OCI-LY7 (cell line): ENCODE results near the gene CYP2B6. TPM values are rescaled to one million over a fixed set of nuclear protein-coding genes. Genes with fewer than 3 reads are reported as not detected.
"Not testable (repeated sequence)": the region's sequence is repeated elsewhere in the genome, so short reads cannot be mapped to it uniquely, and the experiment has no call there.

Experiments
- BruUV-seq: library from RNA; stranded (reverse); fragments of 400-500 nt; replicated peaks from 2 replicates; lab custom pipeline; 2021; lab: Mats Ljungman, UMichigan
- CTCF ChIA-PET: fragments of 300-600 bp; sonication (Branson Sonifier 250); formaldehyde crosslinking; loops from one replicate; lab custom pipeline; 2022; ENCODE audit warnings: antibody characterized with exemption; ENCODE audit not compliant: unreplicated experiment; lab: Charles Lee
- POLR2A ChIA-PET: fragments of 300-600 bp; sonication (Branson Sonifier 250); formaldehyde crosslinking; loops from one replicate; lab custom pipeline; 2022; ENCODE audit warnings: antibody characterized with exemption; lab: Charles Lee
- DNase-seq: peaks from one replicate; pipeline ENCODE4 v3.0.0-alpha.2; 2015; ENCODE audit warnings: low spot score
- H2AFZ ChIP-seq: fragments of 200-600 bp; sonication (generic), shearing (Covaris generic); 2 replicates; pipeline ENCODE4 v1.6.1; 2014; ENCODE audit warnings: mild to moderate bottlenecking, antibody characterized with exemption, low read length, moderate library complexity
- H3K27ac ChIP-seq: fragments of 200-600 bp; sonication (generic); 2 replicates; pipeline ENCODE4 v1.5.1; 2014; ENCODE audit warnings: mixed run types, low read depth, mild to moderate bottlenecking, moderate library complexity, low read length, inconsistent platforms; ENCODE audit not compliant: poor library complexity, severe bottlenecking
- H3K36me3 ChIP-seq: fragments of 200-600 bp; sonication (generic); 2 replicates; pipeline ENCODE4 v1.6.1; 2014; ENCODE audit warnings: mild to moderate bottlenecking, antibody characterized with exemption, low read length, moderate library complexity, mixed read lengths; ENCODE audit not compliant: insufficient read depth
- H3K4me1 ChIP-seq: fragments of 200-600 bp; sonication (generic); 2 replicates; pipeline ENCODE4 v1.5.1; 2014; ENCODE audit warnings: mild to moderate bottlenecking, low read length; ENCODE audit not compliant: insufficient read depth, poor library complexity, severe bottlenecking
- H3K4me2 ChIP-seq: fragments of 200-600 bp; sonication (generic); 2 replicates; pipeline ENCODE4 v1.6.1; 2014; ENCODE audit warnings: mild to moderate bottlenecking, low read length
- H3K4me3 ChIP-seq: fragments of 200-600 bp; sonication (generic); 2 replicates; pipeline ENCODE4 v1.5.1; 2014; ENCODE audit warnings: mild to moderate bottlenecking, low read depth, low read length; ENCODE audit not compliant: poor library complexity, severe bottlenecking
- H3K79me2 ChIP-seq: fragments of 200-600 bp; sonication (generic); 2 replicates; pipeline ENCODE4 v1.6.1; 2016; ENCODE audit warnings: low read depth, mild to moderate bottlenecking, low read length, moderate library complexity, mixed read lengths; ENCODE audit not compliant: insufficient read depth
- H3K9me2 ChIP-seq: fragments of 200-600 bp; sonication (generic); 2 replicates; pipeline ENCODE4 v1.6.1; 2016; ENCODE audit warnings: mild to moderate bottlenecking, low read length, mixed read lengths; ENCODE audit not compliant: insufficient read depth
- H3K9me3 ChIP-seq: fragments of 200-600 bp; sonication (generic); 2 replicates; pipeline ENCODE4 v1.6.1; 2014; ENCODE audit warnings: mild to moderate bottlenecking, mixed run types, low read length, mixed read lengths
- H4K20me1 ChIP-seq: fragments of 200-600 bp; sonication (generic); 2 replicates; pipeline ENCODE4 v1.6.1; 2014; ENCODE audit warnings: mild to moderate bottlenecking, antibody characterized with exemption, low read length, moderate library complexity, mixed read lengths; ENCODE audit not compliant: insufficient read depth
- EZH2phosphoT487 ChIP-seq: fragments of 200-600 bp; sonication (generic); IDR thresholded peaks from 2 replicates; pipeline ENCODE4 v1.6.1; 2018; ENCODE audit warnings: low read depth, borderline replicate concordance, mild to moderate bottlenecking, mixed run types, antibody characterized with exemption, low read length, moderate library complexity, mixed read lengths
- intact Hi-C: fragments of 100-400 bp; cut with micrococcal nuclease; formaldehyde crosslinking; loops from one replicate; pipeline ENCODE4 v1.10.0; 2022; ENCODE audit not compliant: unreplicated experiment
- total RNA-seq, 2 experiments: library from RNA; depleted of rRNA in 1 of 2; stranded (reverse); fragments of >200 nt in 1 of 2; shearing (Covaris generic) in 1 of 2; gene quantifications; 2 replicates each; pipeline ENCODE4 v1.2.3, GENCODE V29; 2014 to 2022
- TF ChIP-seq, protein P1 (sequence below): fragments of 200-600 bp; sonication (generic); conservative IDR thresholded peaks from 2 replicates; pipeline ENCODE4 v1.5.1; 2014; ENCODE audit warnings: mild to moderate bottlenecking, antibody characterized with exemption, low read length, moderate library complexity, mixed read lengths

CYP2B6 gene
- total RNA-seq, 2 experiments from 2014 or later = not detected

DNA sequence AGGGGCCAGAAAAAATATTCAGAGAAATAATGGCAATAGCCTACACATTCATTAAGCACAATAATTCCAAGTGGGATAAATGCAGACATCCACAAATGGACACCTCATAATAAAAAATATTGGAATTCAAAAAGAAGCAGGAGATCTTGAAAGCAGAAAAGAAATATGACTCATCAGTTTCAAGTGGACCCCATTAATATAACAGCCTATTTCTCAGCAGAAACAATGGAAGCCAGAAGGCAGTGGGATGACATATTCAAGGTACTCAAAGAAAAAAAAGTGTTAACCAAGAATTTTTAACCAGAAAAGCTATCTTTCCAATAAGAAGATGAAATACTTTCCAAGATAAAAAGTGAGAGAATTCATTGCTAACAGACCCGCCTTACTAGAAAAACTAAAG, 48.7 kb downstream of the CYP2B6 start:
- no peak overlapping the region for H3K4me3 ChIP-seq
- no peaks in the 10 kb centered on the region for H3K79me2 ChIP-seq
- no peak for DNase-seq
- POLR2A ChIA-PET = no interaction called here
- H2AFZ ChIP-seq = no peak overlapping the region
- no peaks in the 10 kb centered on the region for H4K20me1 ChIP-seq
- intact Hi-C loops = no loop called here
- H3K27ac ChIP-seq = no peak overlapping the region
- H3K36me3 ChIP-seq = no peaks in the 10 kb centered on the region
- TF ChIP-seq EZH2phosphoT487 = no peak
- TF ChIP-seq, protein P1, sequence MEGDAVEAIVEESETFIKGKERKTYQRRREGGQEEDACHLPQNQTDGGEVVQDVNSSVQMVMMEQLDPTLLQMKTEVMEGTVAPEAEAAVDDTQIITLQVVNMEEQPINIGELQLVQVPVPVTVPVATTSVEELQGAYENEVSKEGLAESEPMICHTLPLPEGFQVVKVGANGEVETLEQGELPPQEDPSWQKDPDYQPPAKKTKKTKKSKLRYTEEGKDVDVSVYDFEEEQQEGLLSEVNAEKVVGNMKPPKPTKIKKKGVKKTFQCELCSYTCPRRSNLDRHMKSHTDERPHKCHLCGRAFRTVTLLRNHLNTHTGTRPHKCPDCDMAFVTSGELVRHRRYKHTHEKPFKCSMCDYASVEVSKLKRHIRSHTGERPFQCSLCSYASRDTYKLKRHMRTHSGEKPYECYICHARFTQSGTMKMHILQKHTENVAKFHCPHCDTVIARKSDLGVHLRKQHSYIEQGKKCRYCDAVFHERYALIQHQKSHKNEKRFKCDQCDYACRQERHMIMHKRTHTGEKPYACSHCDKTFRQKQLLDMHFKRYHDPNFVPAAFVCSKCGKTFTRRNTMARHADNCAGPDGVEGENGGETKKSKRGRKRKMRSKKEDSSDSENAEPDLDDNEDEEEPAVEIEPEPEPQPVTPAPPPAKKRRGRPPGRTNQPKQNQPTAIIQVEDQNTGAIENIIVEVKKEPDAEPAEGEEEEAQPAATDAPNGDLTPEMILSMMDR = no peak
- H3K4me1 ChIP-seq = no peaks in the 10 kb centered on the region
- H3K9me3 ChIP-seq = no peaks in the 10 kb centered on the region
- CTCF ChIA-PET = no interaction called here
- no peaks in the 10 kb centered on the region for H3K9me2 ChIP-seq
- BruUV-seq = no TSS peak
- no peak overlapping the region for H3K4me2 ChIP-seq

DNA sequence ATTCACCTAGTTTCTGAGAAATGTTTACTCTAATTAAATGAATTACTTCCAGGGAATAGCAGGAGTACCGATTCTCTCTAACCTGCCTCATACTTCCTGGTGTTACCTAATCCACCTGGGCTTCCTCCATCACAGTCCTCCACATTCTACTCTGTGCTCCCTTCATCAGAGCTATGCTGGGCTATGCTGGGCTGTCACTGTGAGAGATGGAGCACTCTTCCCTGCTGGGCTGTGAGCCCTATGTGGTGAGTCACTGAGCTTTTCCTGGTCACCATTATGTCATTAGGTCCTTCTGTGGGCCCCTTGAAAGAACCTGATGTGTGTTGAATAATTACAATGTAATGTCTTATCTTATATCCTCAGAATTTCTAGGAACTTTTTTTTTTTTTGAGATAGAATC, 54.0 kb downstream of the CYP2B6 start:
- CTCF ChIA-PET, DNase-seq, H3K9me3 ChIP-seq, H2AFZ ChIP-seq, H3K4me3 ChIP-seq, H3K36me3 ChIP-seq, H3K79me2 ChIP-seq, H3K4me1 ChIP-seq, H4K20me1 ChIP-seq, H3K27ac ChIP-seq, H3K9me2 ChIP-seq, intact Hi-C loops, BruUV-seq, H3K4me2 ChIP-seq: not testable (repeated sequence)
- POLR2A ChIA-PET = interaction anchor here (0.6 kb wide), 1 partner anchor 30 kb away, joined by 4 read pairs; no protein-coding TSS in a partner anchor

DNA sequence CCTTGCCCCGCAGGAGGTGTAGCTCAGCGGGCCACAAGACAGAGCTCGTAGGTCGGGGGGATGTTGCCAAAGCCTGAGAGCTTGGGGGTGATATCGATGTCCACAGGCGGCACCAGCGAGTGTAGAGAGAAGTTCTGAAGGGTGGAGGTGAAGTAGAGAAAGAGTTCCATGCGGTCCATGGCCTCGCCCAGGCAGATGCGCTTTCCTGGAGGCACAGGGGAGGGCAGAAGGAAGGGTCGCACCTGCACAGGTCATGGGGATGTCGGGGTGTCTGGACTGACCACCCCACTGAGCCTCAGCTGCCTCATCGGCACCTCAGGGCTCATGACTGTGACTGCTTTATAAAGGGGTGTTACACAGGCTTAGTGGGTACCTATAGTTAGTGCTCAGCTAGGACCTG, 59.3 kb downstream of the CYP2B6 start:
- H2AFZ ChIP-seq = no peak overlapping the region
- no peaks in the 10 kb centered on the region for H3K9me2 ChIP-seq
- CTCF ChIA-PET = no interaction called here
- intact Hi-C loops = no loop called here
- no peaks in the 10 kb centered on the region for H3K36me3 ChIP-seq
- no peak overlapping the region for H3K4me2 ChIP-seq
- POLR2A ChIA-PET = no interaction called here
- no peak overlapping the region for H3K27ac ChIP-seq
- DNase-seq = no peak
- no peaks in the 10 kb centered on the region for H3K79me2 ChIP-seq
- H3K4me3 ChIP-seq = no peak overlapping the region
- no peaks in the 10 kb centered on the region for H4K20me1 ChIP-seq
- no peak for TF ChIP-seq EZH2phosphoT487
- TF ChIP-seq, protein P1 = no peak
- no peaks in the 10 kb centered on the region for H3K4me1 ChIP-seq
- H3K9me3 ChIP-seq = no peaks in the 10 kb centered on the region
- no TSS peak for BruUV-seq

DNA sequence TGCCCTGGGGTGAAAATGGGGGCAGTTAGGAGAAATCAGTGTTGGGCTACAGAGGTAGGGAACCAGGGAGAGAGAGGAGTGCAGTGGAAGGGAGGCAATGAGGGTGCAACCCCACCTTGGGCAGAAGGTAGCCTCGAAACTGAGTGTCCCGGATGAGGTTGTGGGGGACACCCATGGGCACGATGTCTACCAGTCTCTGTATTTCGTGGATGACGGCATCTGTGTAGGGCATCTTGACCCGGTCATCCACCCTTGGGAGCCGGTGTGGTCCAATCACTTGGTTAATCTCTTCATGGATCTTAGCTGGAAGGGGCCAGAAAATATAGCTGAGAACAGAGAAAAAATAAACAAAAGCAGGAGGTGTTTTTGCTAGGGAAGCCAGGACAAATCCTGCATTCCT, 61.1 kb downstream of the CYP2B6 start:
- H3K4me1 ChIP-seq, H3K27ac ChIP-seq, intact Hi-C loops, H3K9me3 ChIP-seq, H3K79me2 ChIP-seq, H2AFZ ChIP-seq, H3K4me2 ChIP-seq, DNase-seq, H3K4me3 ChIP-seq, H4K20me1 ChIP-seq, H3K36me3 ChIP-seq, H3K9me2 ChIP-seq, BruUV-seq, POLR2A ChIA-PET, CTCF ChIA-PET: not testable (repeated sequence)

DNA sequence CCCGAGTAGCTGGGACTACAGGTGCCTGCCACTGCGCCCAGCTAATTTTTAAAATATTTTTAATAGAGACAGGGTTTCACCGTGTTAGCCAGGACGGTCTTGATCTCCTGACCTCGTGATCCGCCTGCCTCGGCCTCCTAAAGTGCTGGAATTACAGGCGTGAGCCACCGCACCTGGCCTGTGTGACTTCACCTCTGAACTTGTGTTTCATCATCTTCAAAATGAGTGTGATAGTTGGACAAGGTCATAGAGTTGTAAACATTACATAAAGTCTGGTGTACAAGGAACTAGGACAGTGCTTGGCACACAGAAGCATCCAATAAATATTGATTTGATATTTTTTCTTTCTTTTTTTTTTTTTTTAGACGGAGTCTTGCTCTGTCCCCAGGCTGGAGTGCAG, 62.2 kb downstream of the CYP2B6 start:
- H4K20me1 ChIP-seq, POLR2A ChIA-PET, CTCF ChIA-PET, H3K4me1 ChIP-seq, BruUV-seq, DNase-seq, H3K79me2 ChIP-seq, H2AFZ ChIP-seq, H3K27ac ChIP-seq, H3K4me3 ChIP-seq, H3K9me2 ChIP-seq, H3K4me2 ChIP-seq, H3K9me3 ChIP-seq, H3K36me3 ChIP-seq, intact Hi-C loops: not testable (repeated sequence)
